ENCODE data around the gene CTCFL. TPM values are rescaled to one million over a fixed set of nuclear protein-coding genes. Genes with fewer than 3 reads are reported as not detected.

The CTCFL gene
- polyA plus RNA-seq, 1 experiment, result not detected

DNA sequence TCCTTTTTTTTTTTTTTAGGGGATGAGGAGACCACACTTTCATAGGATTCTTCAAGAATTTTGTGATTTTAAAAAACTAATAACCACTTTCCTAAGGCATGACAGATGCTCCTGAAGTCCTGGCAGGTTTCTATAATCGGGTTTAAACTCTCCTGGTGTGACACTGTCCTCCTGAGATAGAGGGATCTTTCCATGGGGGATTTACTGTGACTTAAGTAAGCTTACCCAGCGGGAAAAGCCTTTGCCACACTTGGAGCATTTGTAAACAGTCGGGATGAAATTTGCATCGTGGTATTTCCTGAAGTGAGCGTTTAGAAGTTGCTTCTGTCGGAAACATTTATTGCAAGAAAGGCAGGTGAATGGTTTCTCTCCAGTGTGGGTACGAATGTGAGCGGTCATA is 16.6 kb downstream of the CTCFL start:
- Histone ChIP-seq H3K4me3 (ENCODE audit: low read depth, low read length) (no peak overlapping the region), H3K27me3 (ENCODE audit: control insufficient read depth, insufficient read depth, low read length) (peaks cover 9% of the 10 kb centered on the region), H3K36me3 (ENCODE audit: control insufficient read depth, insufficient read depth, low read length) (no peaks in the 10 kb centered on the region)
- TF ChIP-seq CTCF (IDR thresholded peaks at IDR 0.05; ENCODE audit: insufficient read depth, low read depth, low read length), result no peak
- no peak for DNase-seq (ENCODE audit: low read depth)
- ChIA-PET POLR2A (no interaction called here), CTCF (interaction anchor here (1.1 to 16.4 kb wide), 5 partner anchors 8 to 701 kb away, joined by 3 to 222 read pairs (median 3); no protein-coding TSS in a partner anchor)

DNA sequence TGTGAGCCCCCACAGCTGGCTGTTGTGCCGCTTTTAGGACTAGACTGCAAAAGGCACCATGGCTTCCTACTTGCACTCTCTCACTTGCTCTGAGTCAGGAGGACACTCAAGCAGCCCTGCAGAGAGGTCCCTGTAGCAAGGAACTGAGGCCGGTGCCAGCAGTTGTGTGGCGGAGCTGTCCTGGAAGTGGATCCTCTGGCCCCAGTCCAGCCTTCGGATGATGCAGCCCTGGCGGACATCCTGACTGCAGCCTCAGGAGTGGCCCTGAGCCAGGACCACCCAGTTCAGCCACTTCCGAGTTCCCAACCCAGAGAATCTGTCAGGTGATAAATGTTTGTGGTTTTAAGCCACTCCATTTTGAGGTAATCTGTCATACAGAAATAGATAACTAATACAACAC is 17.5 kb downstream of the CTCFL start:
- no peak for DNase-seq (ENCODE audit: low read depth)
- CTCF ChIA-PET, result interaction anchor here (0.8 to 1.9 kb wide), 3 partner anchors 9 to 89 kb away, joined by 3 to 8 read pairs (median 3); no protein-coding TSS in a partner anchor
- POLR2A ChIA-PET, result no interaction called here
- no peak for TF ChIP-seq CTCF (IDR thresholded peaks at IDR 0.05; ENCODE audit: insufficient read depth, low read depth, low read length)
- Histone ChIP-seq H3K4me3 (ENCODE audit: low read depth, low read length) (no peak overlapping the region), H3K36me3 (ENCODE audit: control insufficient read depth, insufficient read depth, low read length) (no peaks in the 10 kb centered on the region), H3K27me3 (ENCODE audit: control insufficient read depth, insufficient read depth, low read length) (peaks cover 8% of the 10 kb centered on the region)

DNA sequence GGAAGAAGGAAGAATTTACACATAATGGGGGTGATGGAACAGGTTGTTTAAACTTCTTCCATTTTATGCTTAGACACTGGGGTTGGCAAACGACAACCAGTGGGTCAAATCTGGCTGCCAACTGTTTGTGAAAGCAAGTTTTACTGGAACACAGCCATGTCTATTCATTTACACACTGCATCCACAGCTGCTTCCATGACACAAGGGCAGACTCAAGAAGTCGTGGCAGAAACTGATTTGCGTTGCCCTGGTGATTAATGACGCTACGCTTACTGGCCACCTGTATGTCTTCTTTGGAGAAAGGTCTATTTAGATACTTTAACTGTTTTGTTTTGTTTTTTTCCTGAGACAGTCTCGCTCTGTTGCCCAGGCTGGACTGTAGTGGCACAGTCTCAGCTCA is 19.0 kb downstream of the CTCFL start:
- no peak for TF ChIP-seq CTCF (IDR thresholded peaks at IDR 0.05; ENCODE audit: insufficient read depth, low read depth, low read length)
- Histone ChIP-seq H3K36me3 (ENCODE audit: control insufficient read depth, insufficient read depth, low read length) (no peaks in the 10 kb centered on the region), H3K4me3 (ENCODE audit: low read depth, low read length) (no peak overlapping the region), H3K27me3 (ENCODE audit: control insufficient read depth, insufficient read depth, low read length) (peaks cover 5% of the 10 kb centered on the region)
- POLR2A ChIA-PET, result no interaction called here
- CTCF ChIA-PET, result interaction anchor here (0.7 to 3.0 kb wide), 4 partner anchors 10 to 703 kb away, joined by 3 to 10 read pairs (median 6); no protein-coding TSS in a partner anchor
- DNase-seq (ENCODE audit: low read depth), result no peak

DNA sequence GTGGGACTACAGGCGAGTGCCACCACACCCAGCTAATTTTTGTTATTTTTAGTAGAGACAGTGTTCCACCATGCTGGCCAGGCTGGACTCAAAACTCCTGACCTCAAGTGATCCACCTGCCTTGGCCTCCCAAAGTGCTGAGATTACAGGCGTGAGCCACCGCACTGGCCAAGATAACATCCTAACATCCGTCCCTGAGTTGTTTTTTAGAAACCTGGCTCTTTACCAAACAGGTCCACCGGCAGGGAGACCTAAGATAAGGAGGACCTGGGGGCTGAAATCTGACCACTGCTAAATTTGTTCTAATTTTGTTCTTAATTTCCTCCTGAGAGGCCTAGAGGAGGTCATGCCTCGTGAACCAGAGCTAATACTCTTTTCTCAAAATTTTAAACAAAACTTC is 20.5 kb downstream of the CTCFL start:
- H3K36me3 ChIP-seq (ENCODE audit: control insufficient read depth, insufficient read depth, low read length), result no peaks in the 10 kb centered on the region
- TF ChIP-seq CTCF (IDR thresholded peaks at IDR 0.05; ENCODE audit: insufficient read depth, low read depth, low read length), result no peak
- H3K27me3 ChIP-seq (ENCODE audit: control insufficient read depth, insufficient read depth, low read length), result peaks cover 5% of the 10 kb centered on the region
- ChIA-PET CTCF (interaction anchor here (1.0 to 3.0 kb wide), 3 partner anchors 8 to 90 kb away, joined by 4 to 10 read pairs (median 4); no protein-coding TSS in a partner anchor), POLR2A (no interaction called here)
- no peak for DNase-seq (ENCODE audit: low read depth)
- H3K4me3 ChIP-seq (ENCODE audit: low read depth, low read length), result no peak overlapping the region

GRCh38 chr20:57503035-57503658 is 21.8 kb downstream of the CTCFL start:
- ChIA-PET POLR2A (no interaction called here), CTCF (interaction anchor here (0.6 to 0.8 kb wide), 2 partner anchors 8 to 93 kb away, joined by 3 read pairs; no protein-coding TSS in a partner anchor)
- TF ChIP-seq CTCF (IDR thresholded peaks at IDR 0.05; ENCODE audit: insufficient read depth, low read depth, low read length), result no peak
- Histone ChIP-seq H3K4me3 (ENCODE audit: low read depth, low read length) (no peak overlapping the region), H3K27me3 (ENCODE audit: control insufficient read depth, insufficient read depth, low read length) (no peaks in the 10 kb centered on the region), H3K36me3 (ENCODE audit: control insufficient read depth, insufficient read depth, low read length) (no peaks in the 10 kb centered on the region)
- DNase-seq (ENCODE audit: low read depth), result no peak
